ENCODE results near the gene INPP4B.

INPP4B gene

DNA sequence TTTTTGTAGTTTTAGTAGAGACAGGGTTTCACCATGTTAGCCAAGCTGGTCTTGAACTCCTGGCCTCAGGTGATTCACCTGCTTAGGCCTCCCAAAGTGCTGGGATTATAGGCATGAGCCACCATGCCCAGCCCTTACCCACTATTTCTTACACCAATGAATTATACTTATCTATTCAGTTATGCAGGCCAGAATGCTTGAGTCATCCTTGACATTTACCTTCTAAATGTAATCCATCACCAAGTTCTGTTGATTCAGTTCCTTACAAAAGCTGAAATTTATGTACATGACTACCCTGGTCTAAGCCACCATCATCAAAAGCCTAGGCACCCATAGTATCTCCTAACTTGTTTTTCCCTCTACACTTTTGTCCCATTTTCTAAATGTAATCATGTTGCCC, 624.0 kb downstream of the INPP4B start:
- no peak for DNase-seq (ENCODE audit: low read depth)

- no peak for DNase-seq (ENCODE audit: low read depth)
Observed at GRCh38 chr4:142218726-142219125, 627.4 kb downstream of the INPP4B start.

DNA sequence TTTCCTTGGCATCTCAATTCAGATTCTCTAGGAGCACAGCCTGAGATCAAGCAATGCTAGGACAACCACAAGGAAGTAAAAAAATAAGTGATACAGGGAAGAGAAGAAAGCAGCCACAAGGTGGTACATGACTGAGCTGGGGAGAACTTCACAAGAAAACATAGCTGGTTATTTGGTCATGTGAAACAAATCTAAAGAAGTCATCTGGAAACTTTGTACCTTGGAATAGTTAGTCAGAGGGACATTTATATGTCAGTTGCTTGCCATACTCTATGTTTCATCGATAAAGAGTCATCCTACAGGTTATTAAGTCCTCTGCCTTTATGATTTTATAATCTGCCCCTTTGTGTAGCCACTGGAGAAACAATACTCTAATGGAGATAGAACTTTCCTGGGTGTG, 634.7 kb downstream of the INPP4B start:
- DNase-seq (ENCODE audit: low read depth), result no peak

DNA sequence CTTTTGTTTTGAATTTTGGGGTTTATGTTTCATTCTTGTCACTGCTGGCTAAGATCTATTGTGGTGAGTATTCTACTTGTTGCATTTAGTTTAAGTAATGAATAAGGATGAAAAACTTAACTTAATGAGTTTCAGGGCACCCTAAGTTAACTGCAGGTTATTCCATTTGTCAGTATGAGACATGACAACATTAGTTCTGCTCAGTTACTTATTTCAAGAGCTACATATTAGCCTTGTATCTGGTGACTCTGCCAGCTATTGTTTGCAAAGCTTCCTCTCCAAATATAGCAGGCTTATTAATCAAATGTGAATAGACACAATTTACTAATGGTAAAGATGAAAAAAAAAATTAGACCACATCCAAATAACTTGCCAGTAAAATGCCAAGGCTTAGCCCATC, 642.6 kb downstream of the INPP4B start:
- no peak for DNase-seq (ENCODE audit: low read depth)

- no peak for DNase-seq (ENCODE audit: low read depth)
Observed at GRCh38 chr4:142202404-142203332, 643.4 kb downstream of the INPP4B start.

GRCh38 chr4:142201041-142201440, 645.1 kb downstream of the INPP4B start:
- DNase-seq (ENCODE audit: low read depth), result no peak

GRCh38 chr4:142194905-142195304, 651.2 kb downstream of the INPP4B start:
- DNase-seq (ENCODE audit: low read depth), result no peak

GRCh38 chr4:142191901-142192300, 654.2 kb downstream of the INPP4B start:
- DNase-seq (ENCODE audit: low read depth), result no peak

GRCh38 chr4:142181021-142181420, 665.1 kb downstream of the INPP4B start:
- DNase-seq (ENCODE audit: low read depth), result no peak

DNA sequence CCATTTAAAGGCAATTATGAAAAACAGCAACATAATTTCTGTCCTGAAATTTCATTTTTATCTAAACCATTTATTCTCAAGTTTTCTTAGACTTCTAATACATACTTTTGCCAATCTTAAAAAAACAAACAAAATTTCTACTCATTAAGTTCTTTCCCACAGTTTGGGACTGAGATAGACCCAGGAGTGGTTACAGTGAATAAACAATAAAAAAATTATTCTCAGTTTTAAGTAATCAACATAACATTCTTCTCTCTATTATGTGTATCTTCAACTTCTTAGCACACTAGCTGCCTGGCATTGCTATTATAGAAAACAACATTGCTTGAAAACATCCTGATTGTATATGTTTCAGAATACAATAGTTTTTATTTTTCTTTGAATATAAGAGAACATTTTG, 676.9 kb downstream of the INPP4B start:
- DNase-seq (ENCODE audit: low read depth), result no peak

GRCh38 chr4:142168181-142168580, 677.9 kb downstream of the INPP4B start:
- no peak for DNase-seq (ENCODE audit: low read depth)

DNA sequence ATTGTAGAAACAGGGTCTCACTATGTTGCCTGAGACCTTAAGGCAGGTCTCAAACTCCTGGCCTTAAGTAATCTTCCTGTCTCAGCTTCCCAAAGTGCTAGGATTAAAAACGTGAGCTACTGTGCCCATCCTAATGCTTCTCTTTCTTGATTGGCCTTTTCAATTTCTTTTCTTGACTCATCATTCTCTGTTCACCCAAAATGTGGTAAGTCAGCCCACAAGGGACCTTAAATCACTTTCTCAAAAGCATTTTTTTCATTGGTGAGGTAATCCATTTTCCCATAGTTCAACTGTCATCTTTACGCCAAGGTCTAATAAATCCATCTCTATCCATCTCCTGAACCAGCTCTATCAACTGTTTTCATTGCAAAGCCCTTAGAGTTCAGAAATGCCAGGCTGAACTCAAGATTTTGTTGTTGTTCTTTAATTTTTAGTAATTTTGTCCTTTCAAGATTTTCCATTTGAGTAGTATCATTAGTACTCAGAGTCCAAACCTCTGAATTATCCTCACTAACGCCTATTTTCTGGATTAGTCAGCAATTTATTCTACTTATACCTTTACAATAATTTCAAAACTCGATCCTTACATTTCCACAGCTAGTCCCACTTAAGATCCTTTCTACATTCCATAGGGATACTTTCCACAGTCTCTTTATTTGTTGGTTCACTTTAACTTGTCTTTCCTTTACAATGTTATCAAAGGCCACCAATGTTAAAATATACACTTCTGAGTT, 681.2 kb downstream of the INPP4B start:
- no peak for DNase-seq (ENCODE audit: low read depth)

DNA sequence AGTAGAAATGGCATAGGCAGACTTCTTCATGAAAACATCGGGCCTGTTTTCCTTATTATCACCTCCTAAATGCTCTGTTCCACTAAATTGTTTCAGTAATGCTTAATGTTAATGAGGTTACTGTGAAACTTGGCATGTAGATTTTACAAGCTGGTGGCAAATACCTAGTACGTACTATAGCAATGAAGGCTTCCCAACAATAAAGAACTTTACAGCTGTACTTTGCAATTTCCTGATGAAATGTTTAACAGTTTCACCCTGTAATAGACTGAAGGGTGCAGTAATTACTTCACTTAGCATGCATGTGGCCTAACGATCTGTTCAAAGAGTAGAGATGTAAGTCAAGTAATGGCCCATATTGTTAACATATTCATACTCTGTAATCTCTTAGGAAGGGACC, 685.0 kb downstream of the INPP4B start:
- no peak for DNase-seq (ENCODE audit: low read depth)

GRCh38 chr4:142160509-142160908, 685.6 kb downstream of the INPP4B start:
- no peak for DNase-seq (ENCODE audit: low read depth)

DNA sequence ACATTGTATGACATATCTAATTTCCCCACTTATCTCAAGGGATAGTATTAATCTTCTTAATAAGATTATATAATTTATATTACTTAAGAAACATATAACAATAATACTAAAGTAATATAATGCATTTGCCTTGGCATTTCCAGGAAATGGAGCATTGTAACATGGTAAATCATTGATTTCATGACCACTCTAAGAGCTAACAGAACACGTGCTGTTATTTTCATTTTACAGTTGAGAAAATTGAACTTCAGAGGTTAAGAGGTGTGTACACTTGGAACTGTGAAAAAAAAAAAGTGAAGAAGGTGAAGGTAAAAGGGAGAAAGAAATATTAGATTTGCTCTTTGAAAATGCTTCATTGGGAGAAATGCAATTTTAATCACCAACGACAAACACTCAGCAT, 687.1 kb downstream of the INPP4B start:
- no peak for DNase-seq (ENCODE audit: low read depth)

DNA sequence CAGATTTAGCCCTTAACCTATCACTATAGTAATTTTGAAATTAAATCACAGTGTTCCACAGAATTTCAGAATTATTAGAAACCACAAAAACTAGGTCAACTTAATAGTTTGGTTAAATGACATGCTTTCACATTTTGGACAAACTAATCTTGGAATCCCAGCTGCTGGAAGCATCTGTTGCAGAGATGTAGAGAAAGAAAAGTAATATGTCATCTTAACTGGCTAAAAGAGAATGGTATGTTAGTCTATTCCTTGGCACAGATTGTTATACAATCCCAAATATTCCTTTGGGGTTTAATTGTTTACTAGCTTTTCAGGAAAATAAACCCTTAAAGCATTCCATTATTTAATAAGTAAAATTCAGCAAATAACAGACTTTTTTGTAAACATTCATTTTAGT, 689.8 kb downstream of the INPP4B start:
- no peak for DNase-seq (ENCODE audit: low read depth)

GRCh38 chr4:142155347-142155746, 690.8 kb downstream of the INPP4B start:
- DNase-seq (ENCODE audit: low read depth), result no peak

DNA sequence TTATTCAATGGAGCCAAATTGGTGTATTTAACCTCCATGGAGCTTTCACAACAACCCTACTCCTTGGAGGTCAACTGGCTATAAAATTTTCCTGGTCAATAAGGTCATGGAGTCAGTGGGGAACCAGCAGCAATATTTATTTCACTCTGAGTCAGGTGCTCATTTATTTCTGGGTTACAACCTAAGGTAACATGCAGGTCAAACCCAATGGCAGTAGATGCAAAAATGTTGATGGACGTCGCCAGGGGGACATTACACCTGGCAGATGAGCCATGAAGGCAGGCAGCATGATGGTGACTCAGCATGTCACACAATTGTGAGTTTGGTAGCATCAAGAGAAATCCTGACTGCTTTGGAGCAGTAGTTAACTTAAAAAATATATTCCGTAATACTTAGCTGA, 695.6 kb downstream of the INPP4B start:
- DNase-seq (ENCODE audit: low read depth), result no peak

GRCh38 chr4:142144813-142145212, 701.3 kb downstream of the INPP4B start:
- no peak for DNase-seq (ENCODE audit: low read depth)

- no peak for DNase-seq (ENCODE audit: low read depth)
Observed at GRCh38 chr4:142142366-142143054, 703.6 kb downstream of the INPP4B start.

DNA sequence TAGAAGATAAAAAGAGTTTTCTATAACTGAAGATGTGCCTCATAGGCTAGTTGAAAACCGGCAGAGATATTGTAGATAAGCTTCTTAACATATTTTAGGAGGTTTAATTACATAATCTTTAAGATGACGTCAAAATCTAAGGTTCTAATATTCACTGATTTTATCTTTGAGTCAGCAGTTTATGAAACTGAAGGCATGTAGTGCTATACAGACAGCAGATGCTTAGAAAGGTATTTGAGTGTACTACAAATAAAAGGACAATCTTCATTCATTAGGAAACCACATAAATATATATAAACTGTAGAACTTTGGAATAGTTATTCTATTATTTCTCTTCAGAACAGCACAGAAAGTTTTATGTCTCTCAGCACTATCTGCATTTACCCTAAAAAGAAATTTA, 704.9 kb downstream of the INPP4B start:
- DNase-seq (ENCODE audit: low read depth), result no peak

GRCh38 chr4:142130666-142131065, 715.4 kb downstream of the INPP4B start:
- DNase-seq (ENCODE audit: low read depth), result no peak

DNA sequence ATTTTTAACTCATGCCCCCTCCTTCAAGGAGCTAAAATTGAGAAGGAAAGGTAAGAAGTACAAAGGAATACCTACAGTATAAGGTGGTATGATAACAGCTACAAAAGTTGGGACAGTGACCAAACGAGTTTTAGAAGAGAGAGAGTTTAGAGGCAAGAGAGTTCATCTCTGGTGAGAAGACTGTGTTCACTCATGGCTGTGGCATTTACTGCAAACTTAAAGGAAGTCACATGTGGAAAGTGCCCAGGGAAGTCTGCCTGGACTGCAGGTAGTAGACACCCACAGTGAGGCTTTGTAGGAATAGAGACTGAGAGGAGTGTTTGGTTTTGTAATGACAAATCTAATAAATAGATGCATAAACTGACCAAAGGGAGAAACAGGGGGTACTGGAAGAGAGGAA, 716.2 kb downstream of the INPP4B start:
- DNase-seq (ENCODE audit: low read depth), result no peak
